Measurements from ENCODE around the gene MEDAG.

The MEDAG gene

DNA sequence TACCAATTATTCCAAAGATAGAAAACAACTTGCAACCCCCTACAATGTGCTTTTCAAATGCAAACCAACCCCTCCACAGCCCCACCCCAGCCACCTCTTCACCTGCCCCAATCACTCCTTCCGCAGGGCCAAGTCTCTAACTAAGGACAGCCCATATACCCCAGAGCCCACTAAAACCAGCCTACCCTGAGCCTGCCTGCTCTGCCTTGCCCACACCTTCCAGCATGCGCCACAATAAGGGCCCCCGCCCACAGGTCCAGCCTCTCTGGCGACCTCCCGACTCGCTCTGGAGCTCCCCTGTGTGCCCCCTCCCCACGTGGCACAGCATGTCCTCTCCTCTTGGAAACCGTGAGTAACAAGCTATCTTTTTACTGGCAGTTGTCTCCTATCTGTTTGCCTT, 42.8 kb upstream of the MEDAG start:
- no peak overlapping the region for H3K27ac ChIP-seq
- TF ChIP-seq, protein P1, sequence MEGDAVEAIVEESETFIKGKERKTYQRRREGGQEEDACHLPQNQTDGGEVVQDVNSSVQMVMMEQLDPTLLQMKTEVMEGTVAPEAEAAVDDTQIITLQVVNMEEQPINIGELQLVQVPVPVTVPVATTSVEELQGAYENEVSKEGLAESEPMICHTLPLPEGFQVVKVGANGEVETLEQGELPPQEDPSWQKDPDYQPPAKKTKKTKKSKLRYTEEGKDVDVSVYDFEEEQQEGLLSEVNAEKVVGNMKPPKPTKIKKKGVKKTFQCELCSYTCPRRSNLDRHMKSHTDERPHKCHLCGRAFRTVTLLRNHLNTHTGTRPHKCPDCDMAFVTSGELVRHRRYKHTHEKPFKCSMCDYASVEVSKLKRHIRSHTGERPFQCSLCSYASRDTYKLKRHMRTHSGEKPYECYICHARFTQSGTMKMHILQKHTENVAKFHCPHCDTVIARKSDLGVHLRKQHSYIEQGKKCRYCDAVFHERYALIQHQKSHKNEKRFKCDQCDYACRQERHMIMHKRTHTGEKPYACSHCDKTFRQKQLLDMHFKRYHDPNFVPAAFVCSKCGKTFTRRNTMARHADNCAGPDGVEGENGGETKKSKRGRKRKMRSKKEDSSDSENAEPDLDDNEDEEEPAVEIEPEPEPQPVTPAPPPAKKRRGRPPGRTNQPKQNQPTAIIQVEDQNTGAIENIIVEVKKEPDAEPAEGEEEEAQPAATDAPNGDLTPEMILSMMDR (conservative IDR thresholded peaks at IDR 0.05) = no peak
- TF ChIP-seq ZFX (IDR thresholded peaks at IDR 0.05) = no peak

DNA sequence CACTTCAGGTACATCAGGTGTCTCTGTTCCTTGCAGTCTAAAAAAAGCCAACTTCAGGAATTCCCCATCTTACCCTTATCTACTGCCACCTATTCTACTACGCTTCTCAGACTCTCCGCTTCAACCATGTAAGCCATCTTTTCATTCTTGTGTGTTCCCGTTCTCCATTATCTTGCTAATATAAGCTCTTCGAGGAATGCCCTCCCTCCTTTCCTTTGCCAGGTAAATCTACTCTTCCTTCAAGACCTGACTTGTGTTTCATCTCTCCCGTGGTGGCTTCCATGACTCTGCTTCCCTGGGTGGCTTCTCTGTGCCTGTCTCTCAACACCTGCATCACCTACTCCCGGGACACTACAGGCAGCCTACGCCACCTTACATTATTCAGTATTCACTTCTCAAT, 42.3 kb upstream of the MEDAG start:
- H3K27ac ChIP-seq = no peak overlapping the region
- TF ChIP-seq ZFX (IDR thresholded peaks at IDR 0.05) = no peak
- TF ChIP-seq, protein P1 (conservative IDR thresholded peaks at IDR 0.05) = no peak

DNA sequence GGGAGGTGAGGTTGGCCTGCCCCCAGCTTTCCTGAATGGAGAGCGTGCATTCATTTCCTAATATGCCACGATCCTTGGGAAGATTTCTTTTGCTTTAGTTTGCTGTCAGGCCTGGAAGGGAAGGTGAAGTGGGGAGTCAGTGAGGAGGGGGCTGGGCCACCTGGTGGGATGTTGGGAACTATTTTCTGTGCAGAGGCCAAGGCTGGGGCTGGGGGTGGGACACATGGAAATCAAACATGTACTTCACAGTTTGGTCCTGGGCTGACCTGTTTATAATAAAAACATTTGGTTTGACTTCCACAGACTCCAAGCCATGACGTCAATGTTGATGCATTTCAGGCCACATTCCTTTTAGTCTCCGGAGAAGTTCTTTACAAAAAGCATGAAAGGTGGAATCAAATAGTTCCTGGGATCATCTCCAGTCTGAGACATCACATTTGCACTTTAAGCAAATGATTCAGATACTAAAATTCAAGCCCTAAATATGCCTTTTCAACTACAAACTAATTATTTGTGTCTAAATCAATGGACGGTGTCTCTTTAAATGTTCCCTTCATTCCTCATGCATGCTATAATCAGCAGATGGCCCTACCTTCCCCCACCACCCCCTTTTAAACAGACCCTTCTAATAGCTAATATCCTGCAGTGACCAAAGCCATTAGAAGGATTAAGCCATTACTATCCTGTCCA, 41.5 kb upstream of the MEDAG start:
- TF ChIP-seq ZFX (IDR thresholded peaks at IDR 0.05) = no peak
- no peak overlapping the region for H3K27ac ChIP-seq

DNA sequence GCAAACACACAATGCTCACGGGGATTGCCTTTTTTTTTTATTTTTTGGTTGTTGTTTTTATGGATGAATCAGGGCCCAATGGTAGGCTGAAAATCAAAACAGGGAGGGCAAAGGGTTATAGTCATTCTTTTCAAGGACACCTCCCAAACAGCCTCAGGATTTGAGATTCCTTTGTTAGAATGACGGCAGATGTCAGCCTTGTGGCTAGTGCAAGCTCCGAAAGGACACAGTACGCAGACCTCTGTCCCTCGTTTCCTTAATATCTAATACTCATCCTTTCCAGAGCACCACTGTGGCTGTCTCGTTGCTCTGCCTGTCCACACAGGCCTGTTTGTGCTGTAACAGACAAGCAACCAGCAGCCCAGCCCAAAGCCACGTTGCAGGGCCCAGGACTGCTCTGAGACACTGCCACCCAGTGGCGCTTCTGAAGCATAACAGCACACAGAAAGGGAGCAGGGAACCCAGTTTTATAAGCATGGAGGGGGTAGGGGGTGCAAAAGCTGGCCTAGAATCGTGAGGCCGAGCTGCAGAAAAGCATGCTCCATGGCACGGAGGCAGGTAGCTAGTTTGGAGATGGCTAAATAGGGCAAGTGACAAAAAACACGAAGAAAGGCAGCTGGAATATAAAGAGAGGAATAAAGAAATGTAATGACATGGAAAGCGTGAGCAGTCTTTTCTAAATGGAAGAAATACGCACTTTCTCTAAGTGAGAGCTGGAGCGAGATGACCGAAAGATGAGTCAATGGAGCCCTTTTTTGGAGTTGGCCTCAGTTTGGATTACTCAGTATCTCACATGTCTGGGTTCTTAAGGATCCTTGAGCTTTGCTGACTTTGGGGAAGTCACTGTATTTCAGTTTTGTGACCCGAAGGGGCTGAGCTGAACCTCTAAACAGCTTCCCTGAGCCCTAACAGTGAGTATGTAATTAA, 40.7 kb upstream of the MEDAG start:
- TF ChIP-seq, protein P1 (conservative IDR thresholded peaks at IDR 0.05) = peak; percentile 100
- TF ChIP-seq ZFX (IDR thresholded peaks at IDR 0.05) = no peak
- no peak overlapping the region for H3K27ac ChIP-seq

DNA sequence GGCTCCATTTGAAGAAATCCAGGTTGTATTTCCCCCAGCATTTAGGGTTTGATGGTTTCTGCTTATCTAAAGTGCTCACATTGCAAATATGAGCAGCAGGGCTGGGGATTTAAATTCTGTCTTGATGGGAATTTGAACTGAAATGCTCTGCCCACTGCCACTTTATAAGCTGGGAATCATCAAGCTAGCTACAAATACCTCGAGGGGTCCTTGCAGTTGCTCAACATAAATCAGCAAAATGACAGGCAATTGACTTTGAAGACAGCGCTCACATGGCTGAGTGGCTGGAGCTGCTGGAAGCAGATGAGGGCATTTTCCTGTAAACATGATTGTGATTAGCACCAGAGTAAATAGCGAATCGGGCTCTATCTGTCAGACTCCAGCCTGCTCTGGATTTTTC, 39.4 kb upstream of the MEDAG start:
- TF ChIP-seq ZFX (IDR thresholded peaks at IDR 0.05) = no peak
- TF ChIP-seq, protein P1 (conservative IDR thresholded peaks at IDR 0.05) = no peak

DNA sequence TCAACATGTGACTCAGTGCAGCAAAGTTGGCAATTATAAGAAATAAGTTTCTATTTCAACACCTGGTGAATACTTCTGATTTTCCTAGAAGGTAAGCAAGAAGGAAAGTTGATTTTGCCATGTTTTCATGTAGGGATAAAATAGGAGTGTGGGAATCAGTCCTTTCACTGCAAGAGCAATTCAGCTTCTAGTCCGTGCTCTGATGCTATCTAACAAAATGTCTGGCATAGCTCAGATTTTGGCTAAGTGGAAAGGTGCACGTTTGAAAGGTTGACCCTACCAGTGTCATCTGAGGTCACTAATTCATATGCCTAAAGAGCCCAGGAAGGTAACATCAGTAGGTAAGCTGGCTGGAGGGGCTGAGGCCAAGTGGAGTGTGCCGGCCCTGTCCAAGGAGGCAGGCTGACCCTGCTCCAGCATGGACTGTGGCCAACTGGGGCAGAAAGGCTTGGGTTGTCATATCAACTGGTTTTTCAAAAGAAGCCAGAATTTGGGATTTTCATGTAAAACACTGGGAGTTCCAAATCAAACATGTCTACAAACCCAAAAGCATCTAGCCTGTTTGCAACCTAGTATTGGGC, 38.9 kb upstream of the MEDAG start:
- no peak overlapping the region for H3K27ac ChIP-seq
- TF ChIP-seq, protein P1 (conservative IDR thresholded peaks at IDR 0.05) = no peak
- no peak for TF ChIP-seq ZFX (IDR thresholded peaks at IDR 0.05)

More for the DNA sequence above, 39.4 kb upstream of the MEDAG start:
- no peak overlapping the region for H3K27ac ChIP-seq

DNA sequence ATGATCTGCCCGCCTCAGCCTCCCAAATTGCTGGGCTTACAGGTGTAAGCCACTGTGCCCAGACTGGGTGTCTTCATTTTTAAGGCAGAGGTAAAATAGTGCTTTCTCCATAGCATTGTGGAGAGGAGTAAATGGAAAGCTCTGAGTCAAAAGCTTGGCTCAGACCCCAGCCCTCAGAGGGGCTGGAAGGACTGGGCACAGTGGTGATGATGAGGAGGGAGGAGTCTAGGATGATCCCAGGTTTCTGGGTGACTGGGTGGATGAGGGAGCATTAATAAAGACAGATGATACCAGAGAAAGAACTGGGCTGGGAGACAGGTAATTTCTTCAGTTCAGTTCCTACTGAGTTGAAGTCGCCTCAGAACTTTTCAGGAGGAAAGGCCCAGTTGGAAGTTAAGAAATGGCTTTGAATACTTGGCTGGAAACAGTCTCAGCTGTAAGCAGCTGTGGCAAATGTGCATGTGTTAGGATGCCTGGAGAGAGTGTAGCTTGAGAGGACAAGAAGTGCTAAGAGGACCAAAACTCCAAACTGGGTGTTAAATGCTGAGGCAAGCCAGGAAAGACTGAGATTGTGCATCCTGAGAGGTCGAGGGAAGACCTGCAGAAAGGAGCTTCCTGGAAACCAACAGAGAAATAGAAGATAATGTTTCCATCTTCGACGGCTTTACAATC, 37.1 kb upstream of the MEDAG start:
- H3K27ac ChIP-seq = no peak overlapping the region
- no peak for TF ChIP-seq ZFX (IDR thresholded peaks at IDR 0.05)
- TF ChIP-seq, protein P1 (conservative IDR thresholded peaks at IDR 0.05) = no peak

Measured in C4-2B (cell line).